KMS-11 (cell line): Measurements from ENCODE around the gene PHOX2A.

Experiments used
- H2AFZ ChIP-seq: fragments of 200-600 bp; sonication (generic); 2 replicates; pipeline ENCODE4 v1.6.1; 2016; ENCODE audit warnings: antibody characterized with exemption, mixed run types, low read depth
- H3K27ac ChIP-seq: fragments of 200-600 bp; sonication (generic); 2 replicates; pipeline ENCODE4 v1.6.1; 2016; ENCODE audit warnings: mild to moderate bottlenecking, mixed run types
- H3K27me3 ChIP-seq: fragments of 200-600 bp; sonication (generic); 2 replicates; pipeline ENCODE4 v1.6.1; 2017; ENCODE audit warnings: mild to moderate bottlenecking, low read depth, mixed run types, moderate library complexity; ENCODE audit not compliant: insufficient read depth
- H3K36me3 ChIP-seq: fragments of 200-600 bp; sonication (generic); 2 replicates; pipeline ENCODE4 v1.6.1; 2017; ENCODE audit warnings: mild to moderate bottlenecking, mixed run types; ENCODE audit not compliant: insufficient read depth
- H3K4me1 ChIP-seq: fragments of 200-600 bp; sonication (generic); 2 replicates; pipeline ENCODE4 v1.6.1; 2016; ENCODE audit warnings: mild to moderate bottlenecking, low read depth, mixed run types; ENCODE audit not compliant: poor library complexity, severe bottlenecking
- H3K4me2 ChIP-seq: fragments of 200-600 bp; sonication (generic); 2 replicates; pipeline ENCODE4 v1.7.0; 2016; ENCODE audit warnings: mild to moderate bottlenecking, mixed run types
- H3K4me3 ChIP-seq: fragments of 200-600 bp; sonication (generic); IDR thresholded peaks from 2 replicates; pipeline ENCODE4 v1.6.1; 2017; ENCODE audit warnings: low read depth, low read length, mixed read lengths; ENCODE audit not compliant: insufficient read depth
- H3K79me2 ChIP-seq: fragments of 200-600 bp; sonication (generic); 2 replicates; pipeline ENCODE4 v1.6.1; 2016; ENCODE audit warnings: low read depth, mixed run types; ENCODE audit not compliant: insufficient read depth
- H3K9ac ChIP-seq: fragments of 200-600 bp; sonication (generic); 2 replicates; pipeline ENCODE4 v1.6.1; 2016; ENCODE audit warnings: mild to moderate bottlenecking, mixed run types
- H4K20me1 ChIP-seq: fragments of 200-600 bp; sonication (generic); 2 replicates; pipeline ENCODE4 v1.6.1; 2016; ENCODE audit warnings: mild to moderate bottlenecking, mixed run types; ENCODE audit not compliant: insufficient read depth
- TF ChIP-seq, protein P1 (sequence below): fragments of 200-600 bp; sonication (generic); conservative IDR thresholded peaks from 2 replicates; pipeline ENCODE4 v1.6.1; 2017; ENCODE audit warnings: low read depth, mild to moderate bottlenecking, antibody characterized with exemption, low read length, moderate library complexity, mixed read lengths

The PHOX2A gene

DNA sequence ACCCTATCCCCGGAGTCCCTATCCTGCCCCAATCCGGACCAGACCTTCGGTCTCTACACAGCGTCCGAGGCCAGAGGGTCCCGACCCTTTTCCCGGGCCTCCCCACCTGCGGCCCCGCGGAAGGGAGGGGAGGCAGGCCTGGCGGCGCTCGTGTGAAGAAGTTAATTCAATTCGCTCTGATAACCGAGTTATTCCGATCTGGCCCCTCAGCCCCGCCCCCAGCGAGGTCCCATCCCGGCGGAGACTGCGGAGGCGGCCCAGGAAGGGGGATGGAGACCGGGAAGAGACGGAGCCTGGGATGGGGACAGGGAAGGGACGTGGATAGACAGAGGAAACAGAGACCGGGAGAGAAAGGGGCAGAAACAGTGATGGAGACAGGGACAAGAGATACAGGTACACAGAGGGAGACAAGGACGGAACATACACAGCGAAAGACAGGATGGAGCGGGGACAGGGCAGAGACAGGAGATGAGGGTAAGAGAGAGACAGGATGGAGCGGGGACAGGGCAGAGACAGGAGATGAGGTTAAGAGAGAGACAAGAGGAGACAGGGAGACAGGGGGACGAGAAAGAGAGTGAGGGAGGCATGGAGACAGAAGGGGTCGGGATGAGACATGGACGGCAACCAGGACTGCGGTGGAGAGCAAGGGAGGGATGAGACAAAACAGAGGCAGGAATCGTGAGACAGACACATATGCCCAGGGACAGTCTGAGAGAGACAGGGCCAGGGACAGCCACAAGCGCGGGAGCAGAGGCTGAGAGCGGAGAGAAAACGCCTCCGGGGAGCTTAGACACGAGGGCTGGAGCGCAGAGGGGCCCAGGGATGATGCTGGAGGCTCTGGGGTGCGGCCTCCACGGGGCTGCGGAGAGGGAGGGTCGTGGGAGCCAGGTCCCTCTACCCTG, 636 bp upstream of the PHOX2A start:
- H3K4me3 ChIP-seq, result no peak overlapping the region
- H3K27me3 ChIP-seq, result no peaks in the 10 kb centered on the region
- no peaks in the 10 kb centered on the region for H4K20me1 ChIP-seq
- no peaks in the 10 kb centered on the region for H3K36me3 ChIP-seq
- TF ChIP-seq, protein P1, sequence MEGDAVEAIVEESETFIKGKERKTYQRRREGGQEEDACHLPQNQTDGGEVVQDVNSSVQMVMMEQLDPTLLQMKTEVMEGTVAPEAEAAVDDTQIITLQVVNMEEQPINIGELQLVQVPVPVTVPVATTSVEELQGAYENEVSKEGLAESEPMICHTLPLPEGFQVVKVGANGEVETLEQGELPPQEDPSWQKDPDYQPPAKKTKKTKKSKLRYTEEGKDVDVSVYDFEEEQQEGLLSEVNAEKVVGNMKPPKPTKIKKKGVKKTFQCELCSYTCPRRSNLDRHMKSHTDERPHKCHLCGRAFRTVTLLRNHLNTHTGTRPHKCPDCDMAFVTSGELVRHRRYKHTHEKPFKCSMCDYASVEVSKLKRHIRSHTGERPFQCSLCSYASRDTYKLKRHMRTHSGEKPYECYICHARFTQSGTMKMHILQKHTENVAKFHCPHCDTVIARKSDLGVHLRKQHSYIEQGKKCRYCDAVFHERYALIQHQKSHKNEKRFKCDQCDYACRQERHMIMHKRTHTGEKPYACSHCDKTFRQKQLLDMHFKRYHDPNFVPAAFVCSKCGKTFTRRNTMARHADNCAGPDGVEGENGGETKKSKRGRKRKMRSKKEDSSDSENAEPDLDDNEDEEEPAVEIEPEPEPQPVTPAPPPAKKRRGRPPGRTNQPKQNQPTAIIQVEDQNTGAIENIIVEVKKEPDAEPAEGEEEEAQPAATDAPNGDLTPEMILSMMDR, result no peak
- no peak overlapping the region for H3K27ac ChIP-seq
- no peaks in the 10 kb centered on the region for H3K79me2 ChIP-seq
- H3K9ac ChIP-seq, result no peak overlapping the region
- H2AFZ ChIP-seq, result no peak overlapping the region
- no peaks in the 10 kb centered on the region for H3K4me1 ChIP-seq
- H3K4me2 ChIP-seq, result no peak overlapping the region

DNA sequence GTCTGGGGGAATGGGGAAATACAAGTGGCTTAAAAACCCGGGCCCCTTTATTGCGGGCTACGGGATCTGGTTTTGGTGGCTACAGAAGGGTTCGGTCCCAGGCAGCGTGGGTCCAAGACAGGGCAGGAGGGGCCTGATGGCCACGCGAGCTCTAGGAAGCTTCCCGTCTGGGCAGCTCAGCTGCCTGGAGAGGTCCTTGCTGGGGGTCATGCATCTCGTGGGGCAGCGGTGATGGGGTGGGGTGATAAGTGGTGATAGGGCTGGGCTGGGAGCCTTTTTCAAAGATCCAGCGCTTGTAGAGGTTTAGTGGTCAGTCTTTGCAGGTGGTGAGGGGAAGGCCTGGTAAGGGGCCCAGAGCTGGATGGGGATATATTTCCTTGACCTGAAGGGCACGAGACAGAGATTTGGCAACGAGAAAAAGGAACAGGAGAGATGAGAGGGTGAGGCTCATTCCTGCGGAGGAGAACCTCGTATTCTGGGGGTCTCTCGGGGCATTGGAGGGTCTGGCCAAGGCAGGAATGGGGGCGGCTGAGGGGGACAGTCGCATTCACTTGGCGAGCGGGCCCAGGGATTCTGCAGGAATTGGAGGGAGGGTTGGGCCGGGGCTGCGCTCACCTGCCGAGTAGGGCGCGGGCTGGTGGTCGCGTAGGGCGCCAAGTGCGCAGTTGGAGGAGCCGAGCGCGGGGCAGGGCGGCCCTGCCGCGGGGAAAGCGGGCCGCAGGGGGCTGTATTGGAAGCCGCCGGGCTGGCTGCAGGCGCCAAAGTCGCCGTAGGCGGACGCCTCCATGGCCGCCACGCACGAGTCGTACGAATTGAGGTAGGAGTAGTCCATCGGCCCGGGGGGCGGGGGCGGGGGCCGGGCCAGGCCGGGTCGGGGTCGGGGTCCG, 560 bp downstream of the PHOX2A start:
- no peaks in the 10 kb centered on the region for H3K27me3 ChIP-seq
- TF ChIP-seq, protein P1, result no peak
- no peak overlapping the region for H2AFZ ChIP-seq
- H3K9ac ChIP-seq, result no peak overlapping the region
- H3K4me1 ChIP-seq, result no peaks in the 10 kb centered on the region
- H4K20me1 ChIP-seq, result no peaks in the 10 kb centered on the region
- no peak overlapping the region for H3K27ac ChIP-seq
- no peak overlapping the region for H3K4me2 ChIP-seq
- H3K4me3 ChIP-seq, result no peak overlapping the region
- no peaks in the 10 kb centered on the region for H3K36me3 ChIP-seq
- H3K79me2 ChIP-seq, result no peaks in the 10 kb centered on the region

DNA sequence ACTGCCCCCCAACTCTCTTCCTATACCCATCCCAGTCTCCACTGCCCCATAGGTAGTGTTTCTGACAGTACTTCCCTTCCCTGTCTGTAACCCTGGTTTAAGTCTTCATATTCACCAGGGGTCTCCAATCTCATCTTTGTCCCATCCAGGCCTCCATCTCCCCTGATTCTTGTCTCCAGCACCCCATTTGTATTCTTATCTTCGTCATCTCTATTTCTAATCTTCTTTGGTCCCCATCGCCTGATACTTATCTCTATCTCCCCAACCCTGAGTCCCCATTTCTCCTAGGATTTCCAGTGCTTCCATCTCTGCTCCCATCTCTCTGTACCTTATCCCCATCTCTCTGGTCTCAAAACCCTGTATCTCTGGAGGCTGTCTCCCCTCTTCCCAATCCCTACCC, 1.8 kb downstream of the PHOX2A start:
- Histone ChIP-seq H3K9ac (no peak overlapping the region), H2AFZ (no peak overlapping the region), H3K27me3 (no peaks in the 10 kb centered on the region), H3K4me1 (no peaks in the 10 kb centered on the region), H4K20me1 (no peaks in the 10 kb centered on the region), H3K27ac (no peak overlapping the region), H3K4me3 (no peak overlapping the region), H3K79me2 (no peaks in the 10 kb centered on the region), H3K36me3 (no peaks in the 10 kb centered on the region), H3K4me2 (no peak overlapping the region)
- TF ChIP-seq, protein P1, result no peak

DNA sequence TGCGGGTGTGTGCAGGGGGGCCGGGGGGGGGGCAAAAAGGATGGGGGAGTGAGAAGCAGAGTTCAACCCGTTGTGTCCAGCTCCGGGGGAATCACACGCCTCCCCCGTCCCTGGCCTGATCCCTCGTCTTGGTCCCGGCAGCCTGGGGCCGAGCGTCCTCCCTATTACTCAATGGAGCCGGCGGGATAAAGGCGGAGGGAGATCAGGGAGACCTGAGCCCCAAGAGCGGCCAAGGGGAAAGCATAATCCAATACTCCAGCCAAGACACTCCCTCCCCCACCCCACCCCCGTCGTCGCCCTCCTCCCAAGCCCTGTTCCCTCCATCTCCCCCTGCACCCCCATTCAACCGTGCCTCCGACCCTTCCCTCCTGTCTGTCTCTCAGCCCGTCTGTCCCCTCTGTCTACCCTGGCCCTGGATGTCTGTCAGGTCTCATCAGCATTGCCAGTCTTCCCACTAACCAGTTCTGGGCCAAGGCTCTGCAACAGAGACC, 2.6 kb downstream of the PHOX2A start:
- no peaks in the 10 kb centered on the region for H3K36me3 ChIP-seq
- no peak overlapping the region for H3K4me2 ChIP-seq
- no peaks in the 10 kb centered on the region for H3K27me3 ChIP-seq
- H3K4me3 ChIP-seq, result no peak overlapping the region
- no peak overlapping the region for H3K9ac ChIP-seq
- TF ChIP-seq, protein P1, result no peak
- no peaks in the 10 kb centered on the region for H4K20me1 ChIP-seq
- no peaks in the 10 kb centered on the region for H3K4me1 ChIP-seq
- H2AFZ ChIP-seq, result no peak overlapping the region
- no peaks in the 10 kb centered on the region for H3K79me2 ChIP-seq
- no peak overlapping the region for H3K27ac ChIP-seq
